ENCODE results near the gene MEIS1.

The MEIS1 gene

DNA sequence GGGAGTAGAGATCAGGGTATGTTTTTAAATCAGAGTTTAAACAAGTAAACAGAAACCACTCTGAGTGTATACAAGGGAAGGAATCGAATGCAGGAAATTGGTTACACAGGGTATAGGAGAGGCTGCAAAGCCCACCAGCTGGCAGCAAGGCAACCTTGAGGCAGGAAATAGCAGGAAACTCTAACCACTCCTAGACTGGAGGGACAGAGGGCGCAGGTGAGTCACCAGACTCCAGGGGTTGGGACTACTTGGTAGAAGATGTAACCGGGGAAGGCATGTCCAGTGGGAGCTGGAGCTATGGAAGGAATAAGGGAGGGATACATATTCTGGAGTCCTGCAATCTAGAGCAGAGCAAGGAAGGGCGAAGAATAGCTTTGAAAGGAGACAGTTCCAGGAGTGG lies 152.3 kb downstream of the MEIS1 start:
- no peak for FAIRE-seq

DNA sequence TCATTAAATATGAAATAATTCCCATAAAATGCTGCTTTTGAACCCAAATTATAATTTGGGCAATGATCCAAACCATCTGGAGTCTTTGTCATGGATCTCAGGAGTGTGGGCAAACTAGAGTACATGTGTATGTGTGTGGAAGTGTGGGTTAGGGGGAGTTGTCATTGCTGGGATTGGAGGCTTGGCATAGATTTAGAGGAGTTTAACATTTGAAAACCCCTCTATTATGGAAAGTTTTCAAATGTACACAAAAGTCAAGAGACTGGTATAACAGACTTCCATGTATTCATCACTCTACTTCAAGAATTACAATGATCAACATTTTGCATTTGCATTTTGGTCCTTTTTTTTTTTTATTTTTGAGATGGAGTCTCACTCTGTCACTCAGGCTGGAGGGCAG lies 159.1 kb downstream of the MEIS1 start:
- FAIRE-seq: no peak

- no peak for FAIRE-seq
These were observed 160.6 kb downstream of the MEIS1 start for GRCh38 chr2:66595556-66595955.

GRCh38 chr2:66596256-66596655 lies 161.3 kb downstream of the MEIS1 start:
- FAIRE-seq: no peak

DNA sequence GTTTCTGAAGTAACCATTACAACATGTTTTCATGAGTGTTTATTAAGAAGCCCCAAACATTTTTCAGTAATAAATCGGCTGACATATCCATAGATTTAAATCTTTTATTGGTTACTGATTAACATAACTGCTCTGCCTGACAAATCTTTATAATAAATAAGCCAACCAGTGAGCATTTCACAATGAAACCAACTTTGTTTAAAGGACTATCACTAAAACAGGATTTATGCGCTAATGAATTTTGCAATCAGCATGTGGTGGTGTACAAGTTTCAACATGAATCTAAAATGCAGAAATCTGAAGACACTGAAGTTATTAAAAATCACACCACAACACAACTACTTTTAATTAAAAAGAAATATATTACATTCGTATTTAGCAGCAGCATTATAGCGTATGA lies 166.7 kb downstream of the MEIS1 start:
- no peak for FAIRE-seq

- FAIRE-seq: no peak
These were observed 167.4 kb downstream of the MEIS1 start for GRCh38 chr2:66602341-66602740.

GRCh38 chr2:66604326-66604725 lies 169.4 kb downstream of the MEIS1 start:
- FAIRE-seq: no peak

DNA sequence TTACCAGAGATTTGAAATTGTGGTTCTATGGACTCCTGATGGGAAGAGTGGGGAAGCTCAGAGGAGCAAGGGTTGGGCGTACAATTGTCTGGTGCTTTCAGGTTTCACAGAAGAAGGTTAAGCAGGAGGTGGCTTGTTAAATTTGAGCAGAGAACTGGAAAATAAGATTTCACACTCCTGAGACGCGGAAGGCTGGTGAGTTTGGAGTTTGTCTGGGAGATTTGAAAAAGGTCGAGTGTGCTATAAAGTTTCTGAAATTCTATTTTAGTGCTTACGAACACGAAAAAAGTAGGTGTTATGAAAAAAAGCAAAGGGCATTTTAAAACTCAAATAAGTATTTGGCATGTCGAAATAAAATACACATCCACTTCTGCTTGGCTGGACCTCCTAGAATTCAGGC lies 170.1 kb downstream of the MEIS1 start:
- FAIRE-seq: no peak

DNA sequence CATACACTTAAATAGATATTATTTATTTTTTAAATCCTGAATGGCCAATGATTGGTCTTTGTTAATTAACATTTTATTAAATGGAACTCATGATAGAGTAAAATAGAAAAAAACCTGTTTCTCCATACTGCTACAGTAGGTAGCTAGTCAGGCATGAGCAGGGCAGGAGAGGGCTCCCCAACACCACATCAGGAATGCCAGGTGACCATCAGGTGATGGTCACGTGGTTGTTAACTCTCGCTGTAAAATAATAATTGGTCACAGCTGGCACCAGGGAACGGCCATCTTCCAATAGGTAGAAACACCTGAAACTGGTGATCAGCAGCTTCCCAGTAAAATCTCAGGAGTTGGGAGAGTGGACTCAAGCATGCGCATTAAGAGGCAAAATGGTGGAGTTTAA lies 172.2 kb downstream of the MEIS1 start:
- no peak for FAIRE-seq

Data from A204.1 (cell line).